Esophagus squamous epithelium (tissue), 5 donors: ENCODE results near the gene CASTOR2. TPM values are rescaled to one million over a fixed set of nuclear protein-coding genes. Genes with fewer than 3 reads are reported as not detected.
A peak's percentile ranks its signal among the peaks of the same experiment; 100 is the strongest.

Experiments used
- DNase-seq: peaks from one replicate; lab custom pipeline; 2025; lab: John Stamatoyannopoulos, UW
- H3K27ac ChIP-seq, 4 donors: fragments of 200-600 bp; sonication (generic); one replicate each; pipeline ENCODE4 v1.5.1; 2016 to 2019; ENCODE audit warnings: mild to moderate bottlenecking in 1 of 4
- H3K27me3 ChIP-seq, 4 donors: fragments of 200-600 bp; sonication (generic); 1 replicate in 3 of 4; 2 replicates in 1 of 4; pipeline versions ENCODE4 v1.5.1 to v1.6.0; 2017 to 2021; ENCODE audit warnings: antibody characterized with exemption in 1 of 4
- H3K36me3 ChIP-seq, 3 donors: fragments of 200-600 bp; sonication (generic); one replicate each; pipeline ENCODE4 v1.5.1; 2016 to 2019
- H3K4me1 ChIP-seq, 3 donors: fragments of 200-600 bp; sonication (generic); one replicate each; pipeline ENCODE4 v1.5.1; 2017 to 2019
- H3K4me3 ChIP-seq, 4 donors: fragments of 200-600 bp; sonication (generic); 1 replicate in 3 of 4; 2 replicates in 1 of 4; pipeline ENCODE4 v1.5.1; 2016 to 2019; ENCODE audit warnings: mild to moderate bottlenecking in 2 of 4, moderate library complexity in 1 of 4
- H3K9me3 ChIP-seq, 3 donors: fragments of 200-600 bp; sonication (generic); one replicate each; pipeline ENCODE4 v1.5.1; 2016 to 2019
- CTCF ChIP-seq, 6 experiments: fragments of 450-650 bp in 4 of 6; fragments of 200-600 bp in 2 of 6; sonication (generic) in 2 of 6; IDR thresholded peaks; one replicate each; pipeline ENCODE4 v1.5.1; 2016 to 2019; ENCODE audit warnings: antibody characterized with exemption in 6 of 6, mild to moderate bottlenecking in 4 of 6, moderate library complexity in 4 of 6
- POLR2A ChIP-seq, 4 donors: fragments of 450-650 bp; IDR thresholded peaks; one replicate each; pipeline ENCODE4 v1.6.1; 2017; ENCODE audit warnings: antibody characterized with exemption in 4 of 4, mild to moderate bottlenecking in 4 of 4, moderate library complexity in 3 of 4
- WGBS, 2 donors: methylation state at CpG; one replicate each; pipeline ENCODE4 v1.1.5; 2018; 5-methylcytosine and 5-hydroxymethylcytosine counted together
- intact Hi-C: fragments of 100-400 bp; cut with DNase I; formaldehyde crosslinking; loops from one replicate; pipeline ENCODE4 v1.15.0; 2022
- total RNA-seq, 4 donors: library from RNA; depleted of rRNA; stranded (reverse); fragments of >200 nt; gene quantifications; one replicate each; pipeline ENCODE4 v1.1.0, GENCODE V29; 2016
- donor health status: DM: yes; HTN: yes; CAD: no.

Gene CASTOR2
- total RNA-seq, 4 donors from 2014 or later: 4.6 to 10.8 (median 8.8) TPM

DNA sequence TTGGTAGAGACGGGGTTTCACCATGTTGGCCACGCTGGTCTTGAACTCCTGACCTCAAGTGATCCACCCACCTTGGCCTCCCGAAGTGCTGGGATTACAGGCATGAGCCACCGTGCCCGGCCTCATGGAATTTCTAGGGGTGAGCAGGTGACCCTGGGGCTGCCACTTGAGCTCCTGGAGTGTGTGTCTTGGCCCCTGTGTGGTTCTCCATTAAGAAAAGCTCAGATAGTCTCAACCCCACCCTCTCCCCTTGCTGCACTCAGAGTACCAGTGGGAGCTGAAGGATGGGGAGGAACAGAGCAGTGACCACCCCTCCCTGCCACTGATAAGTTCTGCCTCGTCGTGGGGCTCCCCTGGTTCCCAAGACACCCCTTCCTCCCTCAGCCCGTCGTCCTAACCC lies 63.8 kb downstream of the CASTOR2 start:
- peaks cover 0 to 11% (median 0%) of the 10 kb centered on the region in 3 donors for H3K36me3 ChIP-seq
- no peak for DNase-seq
- no peak for TF ChIP-seq CTCF (IDR thresholded peaks at IDR 0.05)
- H3K4me1 ChIP-seq: no peaks in the 10 kb centered on the region
- no peak overlapping the region for H3K27ac ChIP-seq
- H3K27me3 ChIP-seq: no peaks in the 10 kb centered on the region
- 81 to 89% methylated on average over 5 to 7 of the region's 9 CpGs for WGBS, 2 donors
- H3K9me3 ChIP-seq: no peaks in the 10 kb centered on the region
- H3K4me3 ChIP-seq: no peak overlapping the region
- intact Hi-C loops: no loop called here

- H3K27ac ChIP-seq: no peak overlapping the region
- H3K4me3 ChIP-seq: no peak overlapping the region
- no peaks in the 10 kb centered on the region for H3K27me3 ChIP-seq
- intact Hi-C loops: no loop called here
- peaks cover 0 to 3% (median 0%) of the 10 kb centered on the region in 3 donors for H3K4me1 ChIP-seq
- no peaks in the 10 kb centered on the region for H3K36me3 ChIP-seq
- WGBS, 2 donors: 59 to 62% methylated on average over 8 of the region's 8 CpGs
- TF ChIP-seq POLR2A (IDR thresholded peaks at IDR 0.05) (no peak), CTCF (IDR thresholded peaks at IDR 0.05) (no peak)
- no peaks in the 10 kb centered on the region for H3K9me3 ChIP-seq
- DNase-seq: no peak
Measured at GRCh38 chr7:75033064-75033463, 68.6 kb downstream of the CASTOR2 start.

- H3K27ac ChIP-seq: no peak overlapping the region
- WGBS, 2 donors: 85 to 87% methylated on average over 8 of the region's 8 CpGs
- no peak overlapping the region for H3K4me3 ChIP-seq
- no peaks in the 10 kb centered on the region for H3K27me3 ChIP-seq
- H3K9me3 ChIP-seq: no peaks in the 10 kb centered on the region
- peaks cover 0 to 10% (median 1%) of the 10 kb centered on the region in 3 donors for H3K4me1 ChIP-seq
- intact Hi-C loops: no loop called here
- TF ChIP-seq CTCF (IDR thresholded peaks at IDR 0.05) (no peak), POLR2A (IDR thresholded peaks at IDR 0.05) (no peak)
- DNase-seq: no peak
- H3K36me3 ChIP-seq: no peaks in the 10 kb centered on the region
Measured at GRCh38 chr7:75033826-75034225, 69.3 kb downstream of the CASTOR2 start.

DNA sequence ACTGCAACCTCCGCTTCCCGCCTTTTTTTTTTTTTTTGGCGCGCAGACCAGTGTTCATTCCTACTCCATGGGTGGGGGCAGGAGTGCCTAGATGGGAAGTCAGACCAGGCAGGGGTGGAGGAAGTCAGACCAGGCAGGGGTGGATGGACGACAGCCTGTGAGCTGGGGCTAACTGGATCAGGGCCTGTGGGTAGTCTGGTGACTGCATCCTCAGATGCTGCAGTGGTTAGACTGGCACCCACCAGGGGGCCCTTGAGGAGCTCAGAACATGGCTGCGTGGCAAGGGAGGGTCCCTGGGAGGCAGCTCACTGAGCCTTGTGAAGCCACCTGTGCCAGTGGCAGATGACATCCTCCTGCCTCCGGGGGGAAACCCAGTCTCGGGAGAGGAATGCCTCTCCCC lies 74.0 kb downstream of the CASTOR2 start:
- Histone ChIP-seq H3K4me3 (no peak overlapping the region), H3K9me3 (no peaks in the 10 kb centered on the region), H3K4me1 (peaks cover 5 to 44% (median 10%) of the 10 kb centered on the region in 3 donors), H3K36me3 (peaks cover 0 to 14% (median 4%) of the 10 kb centered on the region in 3 donors), H3K27ac (peak overlapping the region in 1 of 4 donors; percentile 7), H3K27me3 (no peaks in the 10 kb centered on the region)
- WGBS, 2 donors: 75 to 79% methylated on average over 2 to 4 of the region's 8 CpGs
- DNase-seq: no peak
- intact Hi-C loops: no loop called here
- TF ChIP-seq POLR2A (IDR thresholded peaks at IDR 0.05): no peak

DNA sequence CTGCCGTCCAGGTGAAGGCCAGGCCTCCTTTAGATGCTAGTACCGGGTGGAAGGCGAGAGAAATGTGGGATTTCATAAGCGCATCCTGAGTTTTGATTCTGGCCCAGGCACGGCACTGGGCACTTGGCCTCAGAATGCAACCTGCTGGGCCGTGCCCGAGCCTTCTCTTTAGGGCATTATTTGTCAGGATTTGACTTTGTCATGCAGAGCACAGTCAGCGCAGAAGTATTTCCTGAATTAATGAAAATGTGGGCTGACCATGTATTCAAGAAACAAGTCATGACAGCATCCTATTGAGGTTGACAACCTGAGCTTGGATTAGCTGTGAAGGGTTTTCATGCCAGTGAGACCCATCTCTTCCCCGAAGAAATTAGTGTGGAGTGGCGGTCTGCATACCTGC lies 74.7 kb downstream of the CASTOR2 start:
- TF ChIP-seq CTCF (IDR thresholded peaks at IDR 0.05): no peak
- TF ChIP-seq POLR2A (IDR thresholded peaks at IDR 0.05): no peak
- WGBS, 2 donors: 45 to 82% methylated on average over 3 to 6 of the region's 10 CpGs
- intact Hi-C loops: no loop called here

GRCh38 chr7:75039709-75040108 lies 75.2 kb downstream of the CASTOR2 start:
- TF ChIP-seq CTCF (IDR thresholded peaks at IDR 0.05): no peak
- TF ChIP-seq POLR2A (IDR thresholded peaks at IDR 0.05): no peak
- H3K4me1 ChIP-seq: peaks cover 5 to 44% (median 10%) of the 10 kb centered on the region in 3 donors
- H3K9me3 ChIP-seq: no peaks in the 10 kb centered on the region
- DNase-seq: no peak
- no peak overlapping the region for H3K4me3 ChIP-seq
- intact Hi-C loops: no loop called here
- 65 to 84% methylated on average over 11 of the region's 11 CpGs for WGBS, 2 donors
- H3K27me3 ChIP-seq: no peaks in the 10 kb centered on the region
- peaks cover 0 to 24% (median 4%) of the 10 kb centered on the region in 3 donors for H3K36me3 ChIP-seq
- peak overlapping the region in 1 of 4 donors; percentile 3 for H3K27ac ChIP-seq

More for the DNA sequence above, 74.7 kb downstream of the CASTOR2 start:
- Histone ChIP-seq H3K27me3 (no peaks in the 10 kb centered on the region), H3K4me3 (no peak overlapping the region), H3K27ac (peak overlapping the region in 2 of 4 donors; percentile 3 to 7), H3K9me3 (no peaks in the 10 kb centered on the region), H3K36me3 (peaks cover 0 to 21% (median 4%) of the 10 kb centered on the region in 3 donors), H3K4me1 (peaks cover 5 to 44% (median 10%) of the 10 kb centered on the region in 3 donors)
- no peak for DNase-seq
